WTC11 (cell line): ENCODE measurements around the gene CIDEB.
A peak's percentile ranks its signal among the peaks of the same experiment; 100 is the strongest.
"Not testable (repeated sequence)": the region's sequence is repeated elsewhere in the genome, so short reads cannot be mapped to it uniquely, and the experiment has no call there.

Experiments used
- CTCF ChIP-seq: fragments of 200-600 bp; IDR thresholded peaks from 2 replicates; pipeline ENCODE4 v1.8.0; 2022; ENCODE audit warnings: antibody characterized with exemption
- E2F1 ChIP-seq: sonication (generic); formaldehyde crosslinking; IDR thresholded peaks from 2 replicates; pipeline ENCODE4 v1.8.0; 2022; ENCODE audit warnings: mild to moderate bottlenecking, missing genetic modification reagents
- ETV6 ChIP-seq: sonication (generic); formaldehyde crosslinking; IDR thresholded peaks from 2 replicates; pipeline ENCODE4 v1.8.1; 2022; ENCODE audit warnings: mild to moderate bottlenecking, missing genetic modification reagents
- IRF2 ChIP-seq: sonication (generic); formaldehyde crosslinking; IDR thresholded peaks from 2 replicates; pipeline ENCODE4 v1.8.0; 2022; ENCODE audit warnings: low read depth, missing genetic modification reagents, borderline replicate concordance
- NFYB ChIP-seq: sonication (generic); formaldehyde crosslinking; conservative IDR thresholded peaks from 2 replicates; pipeline ENCODE4 v1.8.0; 2022; ENCODE audit warnings: low read depth, missing genetic modification reagents
- TCF7 ChIP-seq: sonication (generic); formaldehyde crosslinking; IDR thresholded peaks from 2 replicates; pipeline ENCODE4 v1.8.0; 2022; ENCODE audit warnings: mild to moderate bottlenecking, low read depth, missing genetic modification reagents, moderate library complexity
- TEAD1 ChIP-seq: sonication (generic); formaldehyde crosslinking; IDR thresholded peaks from 2 replicates; pipeline ENCODE4 v1.8.0; 2022; ENCODE audit warnings: mild to moderate bottlenecking, missing genetic modification reagents

GRCh38 chr14:24327914-24328313 is 20.1 kb upstream of the CIDEB start:
- not testable (repeated sequence) for TF ChIP-seq ETV6 (CRISPR knock-in tag); E2F1 (CRISPR knock-in tag); TEAD1; IRF2 (CRISPR knock-in tag); TCF7; NFYB (CRISPR knock-in tag)
- peak; percentile 37 for TF ChIP-seq CTCF
